Transverse colon (tissue), 4 donors: Measurements from ENCODE around the gene BSND. TPM values are rescaled to one million over a fixed set of nuclear protein-coding genes. Genes with fewer than 3 reads are reported as not detected.

Experiments used
- DNase-seq: peaks from one replicate; pipeline ENCODE4 v3.0.0-alpha.2; 2019
- H3K27ac ChIP-seq, 4 donors: fragments of 200-600 bp; sonication (generic); 2 replicates each; pipeline ENCODE4 v1.5.1; 2016 to 2018; ENCODE audit warnings: inconsistent platforms in 4 of 4
- H3K27me3 ChIP-seq: fragments of 200-600 bp; sonication (generic); 2 replicates; pipeline ENCODE4 v1.5.1; 2017; ENCODE audit warnings: inconsistent platforms
- H3K36me3 ChIP-seq, 4 donors: fragments of 200-600 bp; sonication (generic); 2 replicates each; pipeline ENCODE4 v1.5.1; 2017 to 2019; ENCODE audit warnings: inconsistent platforms in 4 of 4
- H3K4me1 ChIP-seq, 4 donors: fragments of 200-600 bp; sonication (generic); 2 replicates each; pipeline ENCODE4 v1.5.1; 2017 to 2020; ENCODE audit warnings: inconsistent platforms in 4 of 4
- H3K4me3 ChIP-seq, 4 donors: fragments of 200-600 bp; sonication (generic); 1 replicate in 1 of 4; 2 replicates in 3 of 4; pipeline versions ENCODE4 v1.5.1 to v1.6.1; 2017 to 2019; ENCODE audit warnings: inconsistent platforms in 4 of 4
- H3K9me3 ChIP-seq, 2 donors: fragments of 200-600 bp; sonication (generic); 2 replicates each; pipeline ENCODE4 v1.5.1; 2017 to 2019; ENCODE audit warnings: inconsistent platforms in 2 of 2
- CTCF ChIP-seq, 5 experiments: fragments of 200-600 bp in 3 of 5; fragments of 450-650 bp in 2 of 5; sonication (generic) in 3 of 5; IDR thresholded peaks; 1 replicate in 2 of 5; 2 replicates in 3 of 5; pipeline ENCODE4 v1.5.1; 2016 to 2017; ENCODE audit warnings: antibody characterized with exemption in 5 of 5, inconsistent platforms in 3 of 5, mild to moderate bottlenecking in 2 of 5, moderate library complexity in 1 of 5
- EP300 ChIP-seq: sonication (generic); formaldehyde crosslinking; IDR thresholded peaks from one replicate; pipeline ENCODE4 v1.6.1; 2017; ENCODE audit warnings: antibody characterized with exemption, low read depth
- POLR2A ChIP-seq: fragments of 450-650 bp; IDR thresholded peaks from one replicate; pipeline ENCODE4 v1.6.1; 2016; ENCODE audit warnings: antibody characterized with exemption, mild to moderate bottlenecking, moderate library complexity
- POLR2AphosphoS5 ChIP-seq, 3 donors: sonication (generic); formaldehyde crosslinking; IDR thresholded peaks; one replicate each; pipeline ENCODE4 v1.6.1; 2016; ENCODE audit warnings: antibody characterized with exemption in 3 of 3
- WGBS, 2 donors: methylation state at CpG; one replicate each; pipeline ENCODE4 v1.1.5; 2018; ENCODE audit warnings: low coverage in 1 of 2; 5-methylcytosine and 5-hydroxymethylcytosine counted together
- in situ Hi-C, 4 donors: fragments of 200-750 bp; cut with MboI; loops; one replicate each; pipeline versions ENCODE4 v1.15.0 to v1.15.1; 2017; ENCODE audit warnings: low sequenced_read_pairs in 3 of 4, low pct_ligation_motif_present in 1 of 4, low pct_unique_long_range_greater_than_20kb in 1 of 4
- intact Hi-C: fragments of 100-400 bp; cut with DNase I; formaldehyde crosslinking; loops from one replicate; pipeline ENCODE4 v1.15.1; 2023; ENCODE audit warnings: low total_unique reads
- total RNA-seq, 4 donors: library from RNA; depleted of rRNA; stranded (reverse); fragments of >200 nt; gene quantifications; one replicate each; pipeline ENCODE4 v1.1.0, GENCODE V29; 2016

The BSND gene
- total RNA-seq, 4 donors from 2014 or later: not detected

- intact Hi-C loops (no loop called here), in situ Hi-C loops (no loop called here)
- no peak overlapping the region for H3K27ac ChIP-seq
- H3K9me3 ChIP-seq: no peaks in the 10 kb centered on the region
- no peak for DNase-seq
- no peaks in the 10 kb centered on the region for H3K27me3 ChIP-seq
- H3K4me1 ChIP-seq: no peaks in the 10 kb centered on the region
- WGBS, 2 donors: 88% methylated on average over 29 of the region's 29 CpGs; no CpG with 5 or more reads in 1 of the 2 donors
- no peaks in the 10 kb centered on the region for H3K36me3 ChIP-seq
- H3K4me3 ChIP-seq: no peak overlapping the region
- TF ChIP-seq POLR2AphosphoS5 (IDR thresholded peaks at IDR 0.05) (no peak), EP300 (no peak)
These were observed 53.7 kb downstream of the BSND start for GRCh38 chr1:55052221-55053142.

GRCh38 chr1:55053265-55053954 lies 54.7 kb downstream of the BSND start:
- 70% methylated on average over 7 of the region's 7 CpGs; no CpG with 5 or more reads in 1 of the 2 donors for WGBS, 2 donors
- no peak for DNase-seq
- Histone ChIP-seq H3K9me3 (no peaks in the 10 kb centered on the region), H3K36me3 (no peaks in the 10 kb centered on the region), H3K4me3 (no peak overlapping the region), H3K27me3 (no peaks in the 10 kb centered on the region), H3K27ac (no peak overlapping the region), H3K4me1 (no peaks in the 10 kb centered on the region)
- in situ Hi-C loops: no loop called here
- TF ChIP-seq CTCF (IDR thresholded peaks at IDR 0.05) (no peak), POLR2AphosphoS5 (IDR thresholded peaks at IDR 0.05) (no peak), POLR2A (no peak), EP300 (no peak)
- intact Hi-C loops: no loop called here

- 87% methylated on average over 5 of the region's 5 CpGs; no CpG with 5 or more reads in 1 of the 2 donors for WGBS, 2 donors
- TF ChIP-seq CTCF (IDR thresholded peaks at IDR 0.05) (no peak), POLR2A (no peak), EP300 (no peak), POLR2AphosphoS5 (IDR thresholded peaks at IDR 0.05) (no peak)
- intact Hi-C loops: no loop called here
- H3K27ac ChIP-seq: no peak overlapping the region
- no peaks in the 10 kb centered on the region for H3K9me3 ChIP-seq
- H3K27me3 ChIP-seq: no peaks in the 10 kb centered on the region
- no peak overlapping the region for H3K4me3 ChIP-seq
- in situ Hi-C loops: no loop called here
- no peaks in the 10 kb centered on the region for H3K36me3 ChIP-seq
- no peaks in the 10 kb centered on the region for H3K4me1 ChIP-seq
- DNase-seq: no peak
These were observed 55.7 kb downstream of the BSND start for GRCh38 chr1:55054396-55054795.

- H3K27me3 ChIP-seq: no peaks in the 10 kb centered on the region
- in situ Hi-C loops (no loop called here), intact Hi-C loops (no loop called here)
- no peaks in the 10 kb centered on the region for H3K36me3 ChIP-seq
- H3K4me3 ChIP-seq: no peak overlapping the region
- no peak for TF ChIP-seq EP300
- no peak for TF ChIP-seq POLR2A
- TF ChIP-seq POLR2AphosphoS5 (IDR thresholded peaks at IDR 0.05): no peak
- no peak for TF ChIP-seq CTCF (IDR thresholded peaks at IDR 0.05)
- WGBS, 2 donors: 81 to 100% methylated on average over 2 to 12 of the region's 12 CpGs
- no peaks in the 10 kb centered on the region for H3K4me1 ChIP-seq
- DNase-seq: no peak
- H3K27ac ChIP-seq: no peak overlapping the region
- H3K9me3 ChIP-seq: no peaks in the 10 kb centered on the region
These were observed 56.5 kb downstream of the BSND start for GRCh38 chr1:55055084-55055882.
